Measurements from ENCODE around the gene ZNF286A. TPM values are rescaled to one million over a fixed set of nuclear protein-coding genes. Genes with fewer than 3 reads are reported as not detected.
"Not testable (repeated sequence)": the region's sequence is repeated elsewhere in the genome, so short reads cannot be mapped to it uniquely, and the experiment has no call there.

Gene ZNF286A
- total RNA-seq, 4 donors from 2014 or later, result 3.3 to 10.2 (median 6.0) TPM

DNA sequence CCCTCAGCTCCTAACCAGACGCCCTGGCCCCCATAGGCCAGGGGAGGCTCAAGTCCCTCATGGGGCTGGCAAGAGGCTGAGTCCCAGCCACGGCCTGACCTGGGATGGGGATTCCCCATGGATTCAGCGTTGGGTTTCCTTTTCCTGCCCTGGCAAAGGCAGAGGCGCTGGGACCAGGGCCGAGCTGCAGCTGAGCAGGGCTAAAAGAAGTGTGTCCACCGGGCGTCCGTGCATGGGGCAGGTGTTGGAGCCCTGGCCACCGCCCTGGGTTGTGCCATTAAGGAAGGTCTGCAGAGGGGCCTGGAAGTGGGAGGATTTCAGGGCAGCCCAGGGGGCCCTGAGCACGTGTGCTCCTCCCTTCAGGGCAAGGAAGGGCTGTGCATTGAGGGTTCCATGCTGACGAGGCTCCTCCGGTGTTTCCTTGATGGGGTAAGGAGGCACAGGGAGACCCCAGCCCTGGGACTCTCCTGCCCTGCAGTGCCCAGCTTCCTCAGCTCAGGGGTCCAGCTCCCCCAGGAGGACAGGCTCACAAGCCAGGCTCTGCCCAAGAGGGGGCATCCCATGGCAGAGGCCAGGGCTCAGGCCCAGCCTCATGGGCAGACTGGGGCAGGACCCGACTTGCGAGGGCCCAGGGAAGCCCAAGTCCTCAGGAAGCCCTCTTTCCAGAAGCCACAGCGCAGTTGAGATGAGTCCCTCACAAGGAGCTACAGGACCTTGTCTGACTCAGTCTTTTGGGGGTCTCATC, 42.7 kb downstream of the ZNF286A start:
- Histone ChIP-seq H3K4me1 (no peaks in the 10 kb centered on the region), H3K36me3 (no peaks in the 10 kb centered on the region), H3K9me3 (no peaks in the 10 kb centered on the region), H3K27ac (no peak overlapping the region), H3K4me3 (no peak overlapping the region), H3K27me3 (no peaks in the 10 kb centered on the region)
- DNase-seq, result no peak
- no peak for TF ChIP-seq POLR2A (IDR thresholded peaks at IDR 0.05)
- TF ChIP-seq, protein P1, sequence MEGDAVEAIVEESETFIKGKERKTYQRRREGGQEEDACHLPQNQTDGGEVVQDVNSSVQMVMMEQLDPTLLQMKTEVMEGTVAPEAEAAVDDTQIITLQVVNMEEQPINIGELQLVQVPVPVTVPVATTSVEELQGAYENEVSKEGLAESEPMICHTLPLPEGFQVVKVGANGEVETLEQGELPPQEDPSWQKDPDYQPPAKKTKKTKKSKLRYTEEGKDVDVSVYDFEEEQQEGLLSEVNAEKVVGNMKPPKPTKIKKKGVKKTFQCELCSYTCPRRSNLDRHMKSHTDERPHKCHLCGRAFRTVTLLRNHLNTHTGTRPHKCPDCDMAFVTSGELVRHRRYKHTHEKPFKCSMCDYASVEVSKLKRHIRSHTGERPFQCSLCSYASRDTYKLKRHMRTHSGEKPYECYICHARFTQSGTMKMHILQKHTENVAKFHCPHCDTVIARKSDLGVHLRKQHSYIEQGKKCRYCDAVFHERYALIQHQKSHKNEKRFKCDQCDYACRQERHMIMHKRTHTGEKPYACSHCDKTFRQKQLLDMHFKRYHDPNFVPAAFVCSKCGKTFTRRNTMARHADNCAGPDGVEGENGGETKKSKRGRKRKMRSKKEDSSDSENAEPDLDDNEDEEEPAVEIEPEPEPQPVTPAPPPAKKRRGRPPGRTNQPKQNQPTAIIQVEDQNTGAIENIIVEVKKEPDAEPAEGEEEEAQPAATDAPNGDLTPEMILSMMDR (IDR thresholded peaks at IDR 0.05 in 4 of 5, conservative IDR thresholded peaks at IDR 0.05 in 1 of 5), result no peak
- intact Hi-C loops (cut with DNase I; ENCODE audit: low total_unique reads) (no loop called here), in situ Hi-C loops (cut with MboI; ENCODE audit: low sequenced_read_pairs in 4 of 4) (no loop called here)
- ATAC-seq, result no peak

DNA sequence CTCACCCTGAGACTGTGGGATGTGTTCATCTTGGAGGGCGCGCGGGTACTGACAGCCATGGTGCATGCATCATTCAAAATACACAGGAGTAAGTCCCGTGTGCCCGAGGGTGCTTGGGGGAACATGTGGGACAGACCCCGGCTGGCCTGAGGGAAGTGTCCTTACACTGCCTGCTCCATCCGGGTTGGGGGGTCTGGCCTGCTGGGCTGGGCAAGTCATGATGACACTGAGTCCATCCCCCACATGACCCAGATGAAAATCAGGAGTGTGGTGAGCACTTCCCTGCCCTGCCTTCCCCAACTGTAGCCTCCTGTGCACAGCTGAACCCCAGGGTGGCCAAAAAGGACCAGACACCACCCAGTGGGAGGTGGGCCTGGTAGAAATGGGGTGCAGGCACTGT, 43.4 kb downstream of the ZNF286A start:
- DNase-seq (no peak), ATAC-seq (no peak)
- Histone ChIP-seq H3K4me3 (no peak overlapping the region), H3K27me3 (no peaks in the 10 kb centered on the region), H3K27ac (no peak overlapping the region), H3K9me3 (no peaks in the 10 kb centered on the region), H3K36me3 (no peaks in the 10 kb centered on the region), H3K4me1 (no peaks in the 10 kb centered on the region)
- intact Hi-C loops (cut with DNase I; ENCODE audit: low total_unique reads) (no loop called here), in situ Hi-C loops (cut with MboI; ENCODE audit: low sequenced_read_pairs in 4 of 4) (no loop called here)
- TF ChIP-seq, protein P1 (IDR thresholded peaks at IDR 0.05 in 4 of 5, conservative IDR thresholded peaks at IDR 0.05 in 1 of 5), result no peak
- TF ChIP-seq POLR2A (IDR thresholded peaks at IDR 0.05), result no peak

DNA sequence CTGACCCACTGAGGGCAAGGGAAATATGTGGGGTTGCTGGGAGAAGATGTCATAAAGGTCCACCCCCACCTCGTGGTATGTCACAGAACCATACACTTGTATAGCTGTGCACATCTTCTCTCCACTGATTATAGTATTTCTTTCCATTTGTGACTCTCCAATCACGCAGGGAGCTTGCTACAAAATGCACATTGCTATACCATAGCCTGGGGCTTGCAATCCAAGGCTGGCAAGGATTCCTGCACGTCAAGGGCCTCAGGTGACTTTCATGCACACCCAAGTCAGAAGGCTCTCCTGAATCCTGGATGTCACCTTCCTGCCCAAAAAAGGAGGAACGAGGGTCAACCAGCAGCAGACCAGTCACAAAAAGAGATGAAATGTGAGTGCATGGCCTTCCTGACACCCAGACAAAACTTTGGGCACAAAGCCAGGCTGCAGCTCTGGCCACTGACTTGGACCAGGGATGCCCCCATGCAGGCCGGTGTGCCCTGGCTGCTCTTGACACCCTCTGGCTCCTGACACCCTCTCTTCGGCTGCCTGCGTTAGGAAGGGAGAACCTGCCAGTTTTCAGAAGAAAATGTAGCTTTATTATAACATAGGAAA, 44.6 kb downstream of the ZNF286A start:
- no peaks in the 10 kb centered on the region for H3K4me1 ChIP-seq
- in situ Hi-C loops (cut with MboI; ENCODE audit: low sequenced_read_pairs in 4 of 4) (no loop called here), intact Hi-C loops (cut with DNase I; ENCODE audit: low total_unique reads) (no loop called here)
- no peaks in the 10 kb centered on the region for H3K9me3 ChIP-seq
- no peak overlapping the region for H3K27ac ChIP-seq
- DNase-seq (no peak), ATAC-seq (no peak)
- TF ChIP-seq POLR2A (IDR thresholded peaks at IDR 0.05), result no peak
- TF ChIP-seq, protein P1 (IDR thresholded peaks at IDR 0.05 in 4 of 5, conservative IDR thresholded peaks at IDR 0.05 in 1 of 5), result no peak
- H3K4me3 ChIP-seq, result no peak overlapping the region
- H3K36me3 ChIP-seq, result no peaks in the 10 kb centered on the region
- H3K27me3 ChIP-seq, result no peaks in the 10 kb centered on the region

DNA sequence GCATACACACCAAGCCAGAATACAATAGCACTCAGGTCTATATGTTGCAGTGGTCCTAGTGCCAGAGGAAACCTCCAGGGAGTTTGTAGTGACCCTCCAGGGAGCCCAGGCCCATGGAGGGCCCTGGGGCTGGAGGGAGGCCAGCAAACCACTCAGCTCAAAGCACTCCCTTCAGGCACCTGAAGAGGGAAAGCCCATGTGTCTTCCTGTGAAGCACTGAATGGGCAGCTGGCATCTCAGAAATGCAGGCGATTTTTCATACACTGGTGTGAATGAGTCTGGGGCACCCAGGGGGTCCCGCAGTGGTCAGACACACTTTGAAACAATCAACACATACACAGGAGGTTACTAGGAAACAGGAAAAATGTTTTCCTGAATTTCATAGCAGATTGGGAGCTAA, 45.3 kb downstream of the ZNF286A start:
- Histone ChIP-seq H3K9me3 (no peaks in the 10 kb centered on the region), H3K4me3 (no peak overlapping the region), H3K4me1 (no peaks in the 10 kb centered on the region), H3K36me3 (no peaks in the 10 kb centered on the region), H3K27ac (no peak overlapping the region), H3K27me3 (no peaks in the 10 kb centered on the region)
- in situ Hi-C loops (cut with MboI; ENCODE audit: low sequenced_read_pairs in 4 of 4), result no loop called here
- no peak for TF ChIP-seq POLR2A (IDR thresholded peaks at IDR 0.05)
- TF ChIP-seq, protein P1 (IDR thresholded peaks at IDR 0.05 in 4 of 5, conservative IDR thresholded peaks at IDR 0.05 in 1 of 5), result no peak
- ATAC-seq (no peak), DNase-seq (no peak)
- intact Hi-C loops (cut with DNase I; ENCODE audit: low total_unique reads), result no loop called here

DNA sequence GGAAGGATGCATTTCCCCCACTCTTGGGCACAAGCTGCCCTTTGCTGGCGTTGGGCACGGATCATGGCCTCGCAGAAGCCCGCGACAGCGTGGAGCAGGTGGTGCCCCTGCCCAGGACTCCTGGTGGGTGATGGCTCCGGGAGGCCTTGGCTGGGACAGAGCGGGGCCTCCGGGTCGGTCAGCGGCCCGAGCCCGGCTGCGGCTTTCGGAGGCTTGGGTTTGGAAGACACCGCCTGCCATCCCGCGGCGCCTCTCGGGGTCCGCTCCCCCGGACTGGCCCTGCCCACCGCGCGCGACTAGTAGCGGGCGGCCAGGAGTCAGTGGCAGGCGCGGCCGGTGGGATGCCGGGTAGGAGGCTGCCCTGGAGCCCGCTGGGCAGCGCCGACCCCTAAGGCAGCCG, 49.9 kb downstream of the ZNF286A start:
- H3K9me3 ChIP-seq; H3K4me3 ChIP-seq; in situ Hi-C loops (cut with MboI; ENCODE audit: low sequenced_read_pairs in 4 of 4); H3K27ac ChIP-seq; H3K4me1 ChIP-seq; H3K36me3 ChIP-seq; H3K27me3 ChIP-seq; ATAC-seq; DNase-seq; intact Hi-C loops (cut with DNase I; ENCODE audit: low total_unique reads): not testable (repeated sequence)

DNA sequence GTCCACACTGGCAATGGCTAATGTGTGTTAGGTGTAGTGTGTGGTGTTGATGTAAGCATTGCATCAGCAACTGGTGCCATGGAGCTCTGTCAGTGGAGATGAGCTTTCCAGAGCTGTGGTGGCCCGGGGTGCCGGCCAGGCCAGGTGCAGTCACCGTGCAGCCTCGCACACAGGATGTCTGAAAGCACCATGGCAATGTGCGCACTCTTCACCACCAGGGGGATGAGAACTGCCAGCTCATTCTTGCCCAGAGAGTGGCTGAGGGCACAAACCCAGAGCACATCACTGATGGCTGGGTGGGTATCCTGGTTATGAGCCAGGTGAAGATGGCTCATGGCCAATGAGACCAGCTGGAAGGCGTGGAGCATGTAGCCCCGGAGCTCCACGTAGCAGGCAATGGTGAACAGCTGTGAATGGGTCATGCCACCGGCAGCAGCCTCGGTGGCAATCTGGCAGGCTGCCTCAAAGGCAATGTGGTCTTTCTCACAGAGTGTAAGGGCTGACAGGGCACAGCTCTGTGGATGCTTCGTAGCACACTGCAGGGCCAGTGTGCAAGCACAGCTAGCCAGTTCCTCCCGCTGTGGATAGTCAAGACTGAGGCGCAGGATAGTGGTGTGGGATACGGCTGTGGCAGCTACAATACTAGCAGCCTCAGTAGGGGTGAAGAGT, 69.4 kb downstream of the ZNF286A start:
- in situ Hi-C loops (cut with MboI; ENCODE audit: low sequenced_read_pairs in 4 of 4), result not testable (repeated sequence)

More for the DNA sequence above, 69.4 kb downstream of the ZNF286A start:
- intact Hi-C loops (cut with DNase I; ENCODE audit: low total_unique reads); H3K36me3 ChIP-seq; H3K27me3 ChIP-seq; DNase-seq; ATAC-seq; H3K9me3 ChIP-seq; H3K27ac ChIP-seq; H3K4me3 ChIP-seq; H3K4me1 ChIP-seq: not testable (repeated sequence)
